ENCODE data around the gene TRAF7.

The TRAF7 gene

DNA sequence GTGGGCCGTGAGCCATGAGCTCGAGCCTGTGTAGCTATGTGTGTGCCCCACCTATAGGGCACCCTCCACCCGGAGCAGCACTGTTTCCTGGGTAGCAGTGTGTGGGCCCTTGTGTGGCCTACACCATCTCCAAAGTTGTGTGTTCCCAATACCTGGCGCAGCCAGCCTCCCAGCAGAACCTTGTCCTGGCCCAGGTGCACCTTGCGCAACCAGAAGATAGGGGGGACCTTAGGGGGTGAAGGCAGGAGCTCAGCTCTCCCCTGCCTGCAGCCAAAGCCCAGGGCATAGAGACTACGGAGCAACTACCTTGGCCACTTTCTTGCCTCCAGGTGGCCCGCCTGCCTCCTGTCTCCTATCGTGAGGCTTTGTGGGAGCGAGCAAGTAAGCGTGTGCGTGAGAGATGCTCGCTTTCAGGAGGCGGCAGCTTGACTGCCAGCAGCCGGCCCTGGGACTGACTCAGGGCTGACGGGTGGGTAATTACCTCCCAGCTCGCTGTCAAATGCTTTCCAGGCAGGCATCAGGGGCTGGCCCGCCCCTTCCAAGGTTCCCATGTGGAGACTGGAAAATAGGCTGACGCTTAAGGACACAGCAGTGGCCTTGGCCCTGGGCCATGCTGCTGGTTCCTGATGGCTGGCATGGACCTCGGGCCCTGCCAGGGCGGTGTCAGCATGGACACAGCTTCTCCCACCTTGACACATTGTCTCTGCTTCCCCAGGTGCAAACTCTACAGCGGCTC is 19.0 kb downstream of the TRAF7 start:
- TF ChIP-seq GATA3 (IDR thresholded peaks at IDR 0.05; ENCODE audit: low read depth, low read length) (no peak), GATA2 (IDR thresholded peaks at IDR 0.05; ENCODE audit: low read depth, low read length) (no peak)

DNA sequence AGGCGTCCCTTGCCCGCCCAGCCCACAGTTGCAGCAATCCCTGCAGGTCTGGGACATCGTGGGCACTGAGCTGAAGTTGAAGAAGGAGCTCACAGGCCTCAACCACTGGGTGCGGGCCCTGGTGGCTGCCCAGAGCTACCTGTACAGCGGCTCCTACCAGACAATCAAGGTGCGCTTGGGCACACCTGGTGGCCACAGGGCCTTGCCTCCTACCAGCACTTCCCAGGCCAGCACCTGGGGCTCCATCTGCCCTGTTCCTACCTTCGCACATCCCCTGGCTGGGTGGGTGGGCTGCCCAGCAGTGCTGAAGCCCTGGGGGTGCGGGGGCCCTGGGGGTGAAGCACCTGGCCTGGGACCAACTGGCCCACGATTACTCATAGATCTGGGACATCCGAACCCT is 19.9 kb downstream of the TRAF7 start:
- TF ChIP-seq GATA3 (IDR thresholded peaks at IDR 0.05; ENCODE audit: low read depth, low read length) (no peak), GATA2 (IDR thresholded peaks at IDR 0.05; ENCODE audit: low read depth, low read length) (no peak)

DNA sequence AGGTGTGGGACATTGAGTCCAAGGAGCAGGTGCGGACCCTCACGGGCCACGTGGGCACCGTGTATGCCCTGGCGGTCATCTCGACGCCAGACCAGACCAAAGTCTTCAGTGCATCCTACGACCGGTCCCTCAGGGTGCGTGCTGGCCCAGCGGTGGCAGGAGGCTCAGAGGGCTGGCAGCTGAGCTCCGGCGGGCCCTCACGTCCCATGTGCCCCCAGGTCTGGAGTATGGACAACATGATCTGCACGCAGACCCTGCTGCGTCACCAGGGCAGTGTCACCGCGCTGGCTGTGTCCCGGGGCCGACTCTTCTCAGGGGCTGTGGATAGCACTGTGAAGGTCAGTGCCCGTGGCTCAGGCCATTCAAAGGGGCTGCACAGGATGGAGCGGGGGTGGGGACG is 20.5 kb downstream of the TRAF7 start:
- no peak for TF ChIP-seq GATA2 (IDR thresholded peaks at IDR 0.05; ENCODE audit: low read depth, low read length)
- TF ChIP-seq GATA3 (IDR thresholded peaks at IDR 0.05; ENCODE audit: low read depth, low read length): no peak

DNA sequence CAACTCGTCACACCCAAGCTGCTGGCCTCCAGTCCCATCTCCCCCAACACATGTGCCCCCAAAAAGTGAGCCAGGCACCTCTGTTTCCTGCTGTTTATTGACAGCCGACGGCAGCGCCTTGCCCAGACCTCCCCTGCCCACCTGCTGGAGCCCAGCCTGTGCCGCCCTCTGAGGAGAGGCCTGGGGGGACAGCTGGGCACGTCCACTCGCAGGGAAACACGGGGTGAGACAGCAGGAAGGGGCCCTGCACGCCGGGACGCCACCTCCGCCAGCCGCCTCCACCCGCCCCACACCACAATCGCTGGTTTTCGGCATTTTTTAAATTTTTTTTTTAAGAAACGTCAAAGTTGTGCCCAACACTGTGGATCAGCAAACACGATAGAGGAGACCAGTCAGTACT is 21.5 kb downstream of the TRAF7 start:
- TF ChIP-seq GATA3 (IDR thresholded peaks at IDR 0.05; ENCODE audit: low read depth, low read length): no peak
- no peak for TF ChIP-seq GATA2 (IDR thresholded peaks at IDR 0.05; ENCODE audit: low read depth, low read length)

DNA sequence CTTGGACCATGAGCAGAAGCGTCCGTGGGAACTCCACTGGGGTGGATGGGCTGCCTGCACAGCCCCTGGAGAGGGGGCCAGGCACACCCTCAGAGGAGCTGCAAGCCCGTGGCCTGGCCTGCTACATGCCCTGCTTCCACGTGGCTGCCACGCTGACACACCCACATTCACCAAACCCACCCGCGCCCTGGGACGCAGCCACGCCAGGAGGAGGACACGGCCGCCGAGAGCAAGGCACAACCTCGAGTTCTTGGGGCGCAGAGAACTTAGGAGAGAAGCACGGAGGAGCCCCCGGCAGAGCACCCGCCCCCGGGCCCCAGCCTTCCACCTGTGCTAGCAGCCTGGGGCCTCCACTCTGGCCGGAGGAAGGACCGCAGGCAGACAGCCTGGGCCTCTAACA is 22.0 kb downstream of the TRAF7 start:
- TF ChIP-seq GATA2 (IDR thresholded peaks at IDR 0.05; ENCODE audit: low read depth, low read length) (no peak), GATA3 (IDR thresholded peaks at IDR 0.05; ENCODE audit: low read depth, low read length) (no peak)

DNA sequence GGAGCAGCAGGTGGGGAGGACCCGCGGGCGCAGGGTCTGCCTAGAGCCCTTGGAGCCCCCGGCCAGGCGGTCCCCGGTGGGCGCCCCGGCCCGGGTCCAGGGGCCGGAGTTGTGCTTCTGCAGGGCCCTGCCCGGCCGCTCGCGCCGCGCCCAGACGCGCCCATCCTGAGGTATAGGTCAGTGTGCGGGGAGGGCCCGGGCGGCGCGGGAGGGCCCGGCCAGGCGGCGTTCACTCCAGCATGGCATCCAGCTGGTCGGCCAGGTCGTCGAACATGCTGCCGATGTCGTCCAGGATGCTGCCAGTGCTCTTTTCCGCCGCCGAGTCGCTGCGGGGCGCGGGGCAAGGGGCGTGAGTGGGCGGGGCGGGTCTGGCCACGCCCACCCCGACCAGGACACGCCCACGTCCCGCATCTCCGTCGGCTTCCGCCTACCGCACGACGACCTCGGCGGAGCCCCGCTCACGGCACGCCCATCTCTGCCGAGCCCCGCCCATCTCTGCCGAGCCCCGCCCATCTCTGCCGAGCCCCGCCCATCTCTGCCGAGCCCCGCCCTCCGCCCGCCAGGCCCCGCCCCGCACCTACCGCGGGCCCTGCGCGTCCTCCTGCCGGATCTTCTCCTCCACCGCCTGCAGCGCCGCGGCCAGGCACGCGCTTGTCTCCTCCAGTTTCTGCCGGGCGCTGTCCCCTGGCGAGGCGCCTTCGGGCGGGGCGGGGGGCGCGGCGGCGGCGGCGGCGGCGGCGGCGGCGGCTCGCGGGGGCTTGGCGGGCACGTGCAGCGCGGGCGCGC is 22.9 kb downstream of the TRAF7 start:
- no peak for TF ChIP-seq GATA2 (IDR thresholded peaks at IDR 0.05; ENCODE audit: low read depth, low read length)
- no peak for TF ChIP-seq GATA3 (IDR thresholded peaks at IDR 0.05; ENCODE audit: low read depth, low read length)

DNA sequence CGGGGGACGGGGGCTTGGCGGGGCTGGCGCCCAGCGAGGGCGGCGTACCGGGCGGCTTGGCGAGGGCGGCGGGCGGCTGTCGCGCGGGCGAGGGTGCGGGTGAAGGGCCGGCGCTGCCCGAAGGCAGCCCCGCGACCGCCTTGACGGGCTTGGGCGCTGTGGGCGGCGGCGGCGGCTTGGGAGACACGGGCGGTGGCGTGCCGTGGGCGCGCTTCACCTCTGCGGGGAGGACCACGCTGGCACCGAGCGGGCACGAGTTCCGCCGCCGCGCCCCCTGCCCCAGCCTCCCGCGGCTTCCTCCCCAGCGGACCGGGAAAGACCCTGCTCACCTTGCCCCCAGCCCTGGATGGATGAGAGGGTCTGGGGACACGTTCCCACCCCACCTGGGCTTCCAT is 23.5 kb downstream of the TRAF7 start:
- no peak for TF ChIP-seq GATA2 (IDR thresholded peaks at IDR 0.05; ENCODE audit: low read depth, low read length)

DNA sequence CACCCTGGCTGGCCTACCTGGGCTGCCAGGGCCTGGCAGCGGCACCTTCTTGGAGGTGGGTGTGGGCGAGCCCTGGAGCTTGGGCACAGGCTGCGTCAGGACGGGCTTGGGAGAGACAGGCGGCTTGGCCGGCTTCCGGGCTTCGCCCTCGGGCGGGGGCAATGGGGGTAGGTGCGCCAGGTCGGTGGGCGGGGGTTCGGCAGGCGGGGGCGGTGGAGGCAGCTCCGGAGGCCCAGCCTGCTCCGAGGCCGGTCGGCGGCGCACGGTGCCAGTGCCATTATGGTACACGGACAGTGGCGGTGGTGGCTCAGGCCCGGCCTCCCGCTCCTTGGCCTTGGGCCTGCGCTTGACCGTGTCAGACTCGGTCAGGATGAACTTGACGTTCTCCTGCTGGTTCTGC is 24.0 kb downstream of the TRAF7 start:
- TF ChIP-seq GATA3 (IDR thresholded peaks at IDR 0.05; ENCODE audit: low read depth, low read length) (no peak), GATA2 (IDR thresholded peaks at IDR 0.05; ENCODE audit: low read depth, low read length) (no peak)

DNA sequence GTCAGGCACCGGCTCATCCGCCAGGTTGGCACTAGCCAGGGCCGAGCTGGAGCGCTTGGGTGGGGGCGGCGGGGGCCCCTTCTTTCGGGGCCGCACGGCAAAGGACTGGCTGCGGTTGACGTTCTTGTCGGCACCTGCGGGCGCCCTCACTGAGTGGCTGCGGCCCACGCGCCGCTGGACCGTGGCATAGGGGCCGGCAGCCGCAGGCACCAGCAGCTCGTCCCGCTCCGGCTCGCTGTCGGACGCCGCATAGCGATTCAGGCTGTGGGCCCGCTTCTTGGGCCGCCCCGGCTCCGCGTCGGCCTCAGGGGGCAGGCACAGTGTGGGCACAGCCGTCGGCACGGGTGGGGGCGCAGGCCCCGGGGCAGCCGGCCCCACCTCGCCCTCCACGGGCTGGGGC is 24.9 kb downstream of the TRAF7 start:
- TF ChIP-seq GATA3 (IDR thresholded peaks at IDR 0.05; ENCODE audit: low read depth, low read length) (no peak), GATA2 (IDR thresholded peaks at IDR 0.05; ENCODE audit: low read depth, low read length) (no peak)

DNA sequence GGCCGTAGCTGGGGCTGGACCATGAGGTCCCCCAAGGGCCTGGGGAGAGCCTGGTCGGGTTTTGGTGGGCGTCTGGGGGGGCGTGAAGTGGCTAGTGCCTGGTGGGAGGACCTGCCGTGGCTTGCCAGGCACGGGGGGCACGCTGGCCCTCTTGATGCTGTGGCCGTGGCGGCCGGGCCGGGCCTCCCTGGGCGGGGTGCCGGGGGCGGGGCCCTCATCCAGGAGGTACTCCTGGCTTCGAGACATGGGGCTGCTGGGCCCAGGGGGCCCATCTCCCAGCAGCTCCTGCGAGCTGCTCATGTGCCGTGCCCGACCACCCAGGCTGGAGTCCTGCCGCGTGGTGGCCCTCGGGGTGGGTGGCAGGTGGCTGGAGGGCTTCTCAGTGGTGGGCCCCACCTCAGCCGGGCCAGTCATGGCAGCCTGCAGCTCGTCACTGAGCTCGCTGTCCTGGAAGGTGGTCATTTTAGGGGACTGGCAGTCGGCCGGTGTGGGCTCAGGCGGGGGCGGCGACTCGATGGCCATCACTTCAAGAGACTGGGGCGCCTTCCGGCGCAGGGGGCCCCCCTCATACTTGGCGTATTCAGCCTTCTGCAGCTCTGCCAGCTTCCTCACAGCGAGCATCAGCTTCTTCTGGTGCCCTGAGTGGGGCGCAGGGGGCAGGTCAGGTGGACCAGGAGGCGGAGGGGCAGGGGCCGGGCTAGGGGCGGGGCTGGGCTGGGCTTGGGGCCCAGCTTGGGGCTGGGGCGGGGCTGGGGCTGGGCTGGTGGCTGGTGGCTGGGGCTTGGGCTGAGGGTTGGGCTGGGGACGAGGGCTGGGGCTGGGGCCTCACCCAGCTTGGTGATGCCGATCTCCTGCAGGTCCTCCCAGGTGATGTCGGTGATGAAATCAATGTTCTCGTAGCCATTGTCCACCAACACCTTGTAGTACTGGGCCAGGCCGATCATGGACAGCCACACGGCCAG is 25.7 kb downstream of the TRAF7 start:
- TF ChIP-seq GATA3 (IDR thresholded peaks at IDR 0.05; ENCODE audit: low read depth, low read length) (no peak), GATA2 (IDR thresholded peaks at IDR 0.05; ENCODE audit: low read depth, low read length) (no peak)

DNA sequence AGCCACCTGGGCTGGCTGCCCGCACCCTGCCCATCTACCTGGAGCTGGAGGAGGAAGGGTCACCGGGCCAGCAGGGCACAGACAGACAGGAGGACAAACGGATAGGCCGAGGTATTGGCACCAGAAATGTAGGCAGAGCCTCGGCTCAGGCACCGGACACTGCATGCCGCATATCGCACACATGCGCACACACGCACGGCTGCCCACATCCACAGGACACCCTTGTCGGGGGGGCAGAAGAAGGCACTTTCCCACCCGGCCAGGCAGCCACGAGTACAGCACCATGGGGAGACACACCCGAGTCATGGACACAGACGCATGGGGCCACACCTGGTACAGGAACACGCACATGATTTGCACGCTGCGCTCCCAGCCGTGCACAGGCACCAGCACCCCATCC is 26.4 kb downstream of the TRAF7 start:
- no peak for TF ChIP-seq GATA2 (IDR thresholded peaks at IDR 0.05; ENCODE audit: low read depth, low read length)
- TF ChIP-seq GATA3 (IDR thresholded peaks at IDR 0.05; ENCODE audit: low read depth, low read length): no peak

DNA sequence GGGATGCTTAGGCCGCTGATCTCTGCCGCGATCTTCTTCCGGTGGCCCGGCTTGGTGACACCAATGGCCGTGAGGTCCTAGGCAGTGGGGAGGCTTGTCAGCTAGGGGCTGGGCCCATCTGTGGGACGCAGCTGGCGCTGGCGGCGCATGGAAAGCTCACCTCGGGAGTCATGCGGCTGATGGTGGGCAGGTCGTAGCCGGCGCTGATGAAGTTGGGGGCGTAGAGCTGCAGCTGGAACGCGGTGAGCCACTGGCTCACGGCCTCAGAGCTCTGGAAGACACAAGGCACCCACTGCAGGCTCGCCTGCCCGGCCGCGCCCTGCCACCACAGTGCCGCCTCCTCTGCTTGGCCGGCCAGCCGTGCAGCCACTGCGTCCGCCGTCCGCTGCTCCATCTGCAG is 28.1 kb downstream of the TRAF7 start:
- TF ChIP-seq GATA2 (IDR thresholded peaks at IDR 0.05; ENCODE audit: low read depth, low read length): no peak
- no peak for TF ChIP-seq GATA3 (IDR thresholded peaks at IDR 0.05; ENCODE audit: low read depth, low read length)

DNA sequence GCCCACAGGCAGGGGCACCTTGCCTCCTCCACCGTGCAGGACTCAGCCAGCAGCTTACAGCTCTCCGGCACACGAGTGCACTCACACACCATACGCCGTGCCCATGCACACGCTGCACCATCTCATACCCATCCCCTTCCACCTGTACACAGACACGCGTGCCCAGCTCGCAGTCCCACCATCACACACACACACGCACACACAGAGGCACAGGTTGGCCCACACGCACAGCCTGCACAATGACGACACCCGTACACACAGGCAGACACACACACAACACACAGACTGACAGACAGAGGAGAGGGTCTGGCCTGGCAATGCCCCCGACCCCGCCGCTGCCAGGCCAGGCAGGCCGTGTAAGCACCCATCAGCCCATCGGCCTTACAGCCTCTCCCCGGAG is 28.8 kb downstream of the TRAF7 start:
- no peak for TF ChIP-seq GATA3 (IDR thresholded peaks at IDR 0.05; ENCODE audit: low read depth, low read length)
- no peak for TF ChIP-seq GATA2 (IDR thresholded peaks at IDR 0.05; ENCODE audit: low read depth, low read length)

DNA sequence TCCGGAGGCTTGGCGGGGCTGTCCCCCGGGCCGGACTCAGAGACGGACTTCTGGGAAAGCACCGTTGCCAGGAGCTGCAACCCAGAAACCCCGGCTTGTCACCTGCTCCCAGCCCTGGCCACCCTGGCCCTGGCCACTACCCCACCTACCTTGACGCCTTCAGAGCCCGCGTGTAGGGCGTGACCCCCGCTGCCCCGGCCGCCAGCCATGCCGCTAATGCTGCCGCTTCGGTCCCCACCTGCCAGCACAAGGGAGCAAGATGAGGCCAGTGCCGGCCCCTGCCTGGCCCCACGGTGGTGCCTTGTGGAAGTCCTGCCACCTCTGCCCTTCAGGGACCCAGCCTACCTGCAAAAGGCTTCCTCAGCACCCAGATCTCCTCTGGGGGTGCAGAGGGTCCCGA is 29.4 kb downstream of the TRAF7 start:
- TF ChIP-seq GATA2 (IDR thresholded peaks at IDR 0.05; ENCODE audit: low read depth, low read length) (no peak), GATA3 (IDR thresholded peaks at IDR 0.05; ENCODE audit: low read depth, low read length) (no peak)

All from SH-SY5Y (cell line).